ENCODE results near the gene AK8.

The AK8 gene

DNA sequence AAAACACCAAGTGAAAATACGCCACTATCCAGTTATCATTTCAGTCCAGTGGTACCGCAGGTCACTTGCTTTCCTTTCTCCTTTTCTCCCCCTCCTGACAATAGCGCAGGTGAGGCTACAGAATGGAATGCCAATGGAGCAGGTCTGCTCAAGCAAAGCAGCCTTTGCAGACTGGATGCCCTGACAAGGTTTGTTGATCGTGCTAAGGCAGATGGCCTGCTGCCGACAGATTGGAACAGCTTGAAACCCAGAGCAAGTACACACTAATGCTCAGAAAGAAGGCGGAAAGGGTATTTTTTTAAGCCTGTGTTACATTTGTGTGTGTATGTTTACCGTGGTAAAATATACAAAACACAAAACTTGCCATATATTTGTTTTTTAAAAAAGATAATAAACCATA is 20.0 kb upstream of the AK8 start:
- Histone ChIP-seq H3K9me2 (ENCODE audit: low read depth, low read length) (no peaks in the 10 kb centered on the region), H3K9ac (ENCODE audit: low read length) (no peak overlapping the region), H3K4me2 (ENCODE audit: low read length) (no peak overlapping the region), H3K36me3 (ENCODE audit: insufficient read depth, low read length) (peaks cover 49% of the 10 kb centered on the region), H2AFZ (ENCODE audit: low read length) (no peak overlapping the region), H3K79me2 (ENCODE audit: insufficient read depth, low read length) (no peaks in the 10 kb centered on the region), H3K4me3 (ENCODE audit: low read depth, low read length, poor library complexity, severe bottlenecking) (no peak overlapping the region), H4K20me1 (ENCODE audit: insufficient read depth, low read length) (no peaks in the 10 kb centered on the region), H3K27me3 (ENCODE audit: insufficient read depth, low read length) (no peaks in the 10 kb centered on the region), H3K27ac (ENCODE audit: low read depth, low read length, poor library complexity, severe bottlenecking) (no peak overlapping the region), H3K4me1 (ENCODE audit: insufficient read depth, low read length, severe bottlenecking) (no peaks in the 10 kb centered on the region), H3F3A (ENCODE audit: insufficient read depth, low read length) (no peaks in the 10 kb centered on the region), H3K9me3 (ENCODE audit: low read length) (no peaks in the 10 kb centered on the region)
- TF ChIP-seq EZH2 (IDR thresholded peaks at IDR 0.05; ENCODE audit: borderline replicate concordance, low read length) (no peak), CTCF (IDR thresholded peaks at IDR 0.05; ENCODE audit: low read length) (no peak)

- no peaks in the 10 kb centered on the region for H3K4me1 ChIP-seq (ENCODE audit: insufficient read depth, low read length, severe bottlenecking)
- no peaks in the 10 kb centered on the region for H3F3A ChIP-seq (ENCODE audit: insufficient read depth, low read length)
- H3K27me3 ChIP-seq (ENCODE audit: insufficient read depth, low read length): no peaks in the 10 kb centered on the region
- no peak overlapping the region for H2AFZ ChIP-seq (ENCODE audit: low read length)
- H3K4me3 ChIP-seq (ENCODE audit: low read depth, low read length, poor library complexity, severe bottlenecking): no peak overlapping the region
- H3K4me2 ChIP-seq (ENCODE audit: low read length): no peak overlapping the region
- no peaks in the 10 kb centered on the region for H3K9me2 ChIP-seq (ENCODE audit: low read depth, low read length)
- no peak overlapping the region for H3K9ac ChIP-seq (ENCODE audit: low read length)
- peaks cover 49% of the 10 kb centered on the region for H3K36me3 ChIP-seq (ENCODE audit: insufficient read depth, low read length)
- H3K27ac ChIP-seq (ENCODE audit: low read depth, low read length, poor library complexity, severe bottlenecking): no peak overlapping the region
- H3K9me3 ChIP-seq (ENCODE audit: low read length): no peaks in the 10 kb centered on the region
- TF ChIP-seq EZH2 (IDR thresholded peaks at IDR 0.05; ENCODE audit: borderline replicate concordance, low read length): no peak
- no peak for TF ChIP-seq CTCF (IDR thresholded peaks at IDR 0.05; ENCODE audit: low read length)
- no peaks in the 10 kb centered on the region for H4K20me1 ChIP-seq (ENCODE audit: insufficient read depth, low read length)
- no peaks in the 10 kb centered on the region for H3K79me2 ChIP-seq (ENCODE audit: insufficient read depth, low read length)
Observed at GRCh38 chr9:132896906-132897305, 18.8 kb upstream of the AK8 start.

DNA sequence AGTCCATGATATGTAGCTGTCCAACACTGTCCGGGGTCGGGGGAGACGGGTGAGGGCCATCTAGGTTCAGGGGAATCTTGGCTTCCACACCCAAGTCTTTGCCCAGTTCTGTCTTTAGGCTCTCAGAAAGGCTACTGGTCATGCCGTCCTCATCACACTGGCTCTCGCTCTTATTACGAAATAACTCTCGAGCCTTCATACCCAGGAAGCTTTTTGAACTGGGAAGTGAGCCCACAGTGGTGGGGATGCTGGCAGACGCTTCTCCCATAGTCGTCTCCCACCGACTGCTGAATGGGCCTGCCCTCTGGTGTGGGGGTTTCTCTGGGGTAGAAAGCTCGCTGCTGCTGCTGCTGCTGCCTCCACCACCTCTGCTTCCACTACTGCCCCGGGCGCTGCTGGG is 18.2 kb upstream of the AK8 start:
- TF ChIP-seq CTCF (IDR thresholded peaks at IDR 0.05; ENCODE audit: low read length) (no peak), EZH2 (IDR thresholded peaks at IDR 0.05; ENCODE audit: borderline replicate concordance, low read length) (no peak)

More for the DNA sequence above, 18.2 kb upstream of the AK8 start:
- no peak overlapping the region for H3K4me3 ChIP-seq (ENCODE audit: low read depth, low read length, poor library complexity, severe bottlenecking)
- no peaks in the 10 kb centered on the region for H3K4me1 ChIP-seq (ENCODE audit: insufficient read depth, low read length, severe bottlenecking)
- H3K9ac ChIP-seq (ENCODE audit: low read length): no peak overlapping the region
- H3F3A ChIP-seq (ENCODE audit: insufficient read depth, low read length): no peaks in the 10 kb centered on the region
- H3K4me2 ChIP-seq (ENCODE audit: low read length): no peak overlapping the region
- H4K20me1 ChIP-seq (ENCODE audit: insufficient read depth, low read length): no peaks in the 10 kb centered on the region
- H3K9me2 ChIP-seq (ENCODE audit: low read depth, low read length): no peaks in the 10 kb centered on the region
- H3K9me3 ChIP-seq (ENCODE audit: low read length): no peaks in the 10 kb centered on the region
- no peaks in the 10 kb centered on the region for H3K27me3 ChIP-seq (ENCODE audit: insufficient read depth, low read length)
- peaks cover 45% of the 10 kb centered on the region for H3K36me3 ChIP-seq (ENCODE audit: insufficient read depth, low read length)
- H3K27ac ChIP-seq (ENCODE audit: low read depth, low read length, poor library complexity, severe bottlenecking): no peak overlapping the region
- H3K79me2 ChIP-seq (ENCODE audit: insufficient read depth, low read length): no peaks in the 10 kb centered on the region
- H2AFZ ChIP-seq (ENCODE audit: low read length): no peak overlapping the region

Measured in OCI-LY1 (cell line).